ENCODE data around the gene MAPKAP1.
"Not testable (repeated sequence)": the region's sequence is repeated elsewhere in the genome, so short reads cannot be mapped to it uniquely, and the experiment has no call there.

DNA sequence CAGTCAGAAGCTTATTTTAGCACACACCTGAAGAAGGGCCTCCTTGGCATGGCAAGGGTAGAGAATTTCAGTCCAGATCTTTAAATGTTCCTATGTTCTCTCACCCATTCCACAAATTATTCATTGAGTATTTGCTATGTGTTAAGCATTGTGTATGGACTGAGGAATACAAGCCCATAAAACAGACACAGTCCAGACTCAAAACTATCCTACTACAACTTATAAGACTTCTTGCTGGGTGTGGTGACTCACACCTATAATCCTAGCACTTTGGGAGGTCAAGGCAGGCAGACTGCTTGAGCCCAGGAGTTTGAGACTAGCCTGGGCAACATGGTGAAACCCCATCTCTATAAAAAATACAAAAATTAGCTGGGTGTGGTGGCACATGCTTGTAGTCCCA is 141.0 kb downstream of the MAPKAP1 start:
- TF ChIP-seq, protein P1, sequence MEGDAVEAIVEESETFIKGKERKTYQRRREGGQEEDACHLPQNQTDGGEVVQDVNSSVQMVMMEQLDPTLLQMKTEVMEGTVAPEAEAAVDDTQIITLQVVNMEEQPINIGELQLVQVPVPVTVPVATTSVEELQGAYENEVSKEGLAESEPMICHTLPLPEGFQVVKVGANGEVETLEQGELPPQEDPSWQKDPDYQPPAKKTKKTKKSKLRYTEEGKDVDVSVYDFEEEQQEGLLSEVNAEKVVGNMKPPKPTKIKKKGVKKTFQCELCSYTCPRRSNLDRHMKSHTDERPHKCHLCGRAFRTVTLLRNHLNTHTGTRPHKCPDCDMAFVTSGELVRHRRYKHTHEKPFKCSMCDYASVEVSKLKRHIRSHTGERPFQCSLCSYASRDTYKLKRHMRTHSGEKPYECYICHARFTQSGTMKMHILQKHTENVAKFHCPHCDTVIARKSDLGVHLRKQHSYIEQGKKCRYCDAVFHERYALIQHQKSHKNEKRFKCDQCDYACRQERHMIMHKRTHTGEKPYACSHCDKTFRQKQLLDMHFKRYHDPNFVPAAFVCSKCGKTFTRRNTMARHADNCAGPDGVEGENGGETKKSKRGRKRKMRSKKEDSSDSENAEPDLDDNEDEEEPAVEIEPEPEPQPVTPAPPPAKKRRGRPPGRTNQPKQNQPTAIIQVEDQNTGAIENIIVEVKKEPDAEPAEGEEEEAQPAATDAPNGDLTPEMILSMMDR (IDR thresholded peaks at IDR 0.05; ENCODE audit: insufficient read depth, low read length, poor library complexity, severe bottlenecking), result not testable (repeated sequence)
- not testable (repeated sequence) for TF ChIP-seq EZH2phosphoT487 (conservative IDR thresholded peaks at IDR 0.05; ENCODE audit: low read length)
